Measurements from ENCODE around the gene TLK1. TPM values are rescaled to one million over a fixed set of nuclear protein-coding genes. Genes with fewer than 3 reads are reported as not detected.

Gene TLK1
- total and polyA plus RNA-seq, 9 of the 15 experiments (the other 6 are each of a cell fraction or from before 2014, with no cell fraction given) = 20.2 to 101 (median 40.5) TPM

GRCh38 chr2:170975127-170975942 is 185.4 kb downstream of the TLK1 start:
- no peak for ATAC-seq
- H3K4me3 ChIP-seq = no peak overlapping the region
- no peak for FAIRE-seq
- no peaks in the 10 kb centered on the region for H4K20me1 ChIP-seq (replicated peaks; ENCODE audit: control insufficient read depth, insufficient read depth, low read length)
- no peaks in the 10 kb centered on the region for H3K36me3 ChIP-seq (ENCODE audit: control insufficient read depth, insufficient read depth, low read length)
- no peaks in the 10 kb centered on the region for H3K27me3 ChIP-seq (ENCODE audit: control insufficient read depth in 2 of 2, insufficient read depth in 2 of 2, low read length in 2 of 2)
- no TSS peak for BruUV-seq (replicated peaks)
- DNase-seq (ENCODE audit: extremely low read depth in 1 of 4, low spot score in 3 of 4) = no peak
- no peak overlapping the region for H3K27ac ChIP-seq (ENCODE audit: extremely low read depth, low read depth, low read length)
- ChIA-PET CTCF (ENCODE audit: low intra/inter-chr PET ratio) (interaction anchor here (0.8 kb wide), 1 partner anchor 270 kb away, joined by 3 read pairs; no protein-coding TSS in a partner anchor), POLR2A (interaction anchor here (0.7 to 0.9 kb wide), 2 partner anchors 10 to 15 kb away, joined by 4 read pairs; no protein-coding TSS in a partner anchor)
- H3K79me2 ChIP-seq (ENCODE audit: control insufficient read depth, insufficient read depth, low read length) = no peaks in the 10 kb centered on the region
- 57% methylated on average over 17 of the region's 17 CpGs for WGBS (ENCODE audit: insufficient coverage, low coverage, missing lambda C conversion rate)
- peak overlapping the region in 1 of 2 experiments; percentile 0; a peak in 1 of 4 replicates for H3K9ac ChIP-seq (ENCODE audit: insufficient read depth in 1 of 2, low read depth in 2 of 2, low read length in 2 of 2)
- H3K4me2 ChIP-seq (ENCODE audit: insufficient read depth, low read length) = no peak overlapping the region
- H3K9me1 ChIP-seq (ENCODE audit: control insufficient read depth, insufficient read depth, low read length) = no peaks in the 10 kb centered on the region
- peaks cover 12 to 20% of the 10 kb centered on the region in 2 experiments; a peak in 4 of 5 replicates for H3K4me1 ChIP-seq (replicated peaks in 1 of 2; ENCODE audit: control insufficient read depth in 2 of 2, insufficient read depth in 2 of 2, low read length in 2 of 2)
- intact Hi-C loops (cut with micrococcal nuclease) = loop anchor here (10.0 kb wide), 2 partner anchors 549 to 1139 kb away; partner anchors contain the start of gene CYBRD1
- H3K9me3 ChIP-seq (replicated peaks; ENCODE audit: control insufficient read depth, insufficient read depth, low read depth, low read length) = no peaks in the 10 kb centered on the region
- TF ChIP-seq MEIS2 (IDR thresholded peaks at IDR 0.05; ENCODE audit: partially characterized antibody) (no peak), HMGN3 (IDR thresholded peaks at IDR 0.05; ENCODE audit: borderline replicate concordance, extremely low read depth, insufficient read length, low read depth, low read length) (no peak)
- TF ChIP-seq, protein P1, sequence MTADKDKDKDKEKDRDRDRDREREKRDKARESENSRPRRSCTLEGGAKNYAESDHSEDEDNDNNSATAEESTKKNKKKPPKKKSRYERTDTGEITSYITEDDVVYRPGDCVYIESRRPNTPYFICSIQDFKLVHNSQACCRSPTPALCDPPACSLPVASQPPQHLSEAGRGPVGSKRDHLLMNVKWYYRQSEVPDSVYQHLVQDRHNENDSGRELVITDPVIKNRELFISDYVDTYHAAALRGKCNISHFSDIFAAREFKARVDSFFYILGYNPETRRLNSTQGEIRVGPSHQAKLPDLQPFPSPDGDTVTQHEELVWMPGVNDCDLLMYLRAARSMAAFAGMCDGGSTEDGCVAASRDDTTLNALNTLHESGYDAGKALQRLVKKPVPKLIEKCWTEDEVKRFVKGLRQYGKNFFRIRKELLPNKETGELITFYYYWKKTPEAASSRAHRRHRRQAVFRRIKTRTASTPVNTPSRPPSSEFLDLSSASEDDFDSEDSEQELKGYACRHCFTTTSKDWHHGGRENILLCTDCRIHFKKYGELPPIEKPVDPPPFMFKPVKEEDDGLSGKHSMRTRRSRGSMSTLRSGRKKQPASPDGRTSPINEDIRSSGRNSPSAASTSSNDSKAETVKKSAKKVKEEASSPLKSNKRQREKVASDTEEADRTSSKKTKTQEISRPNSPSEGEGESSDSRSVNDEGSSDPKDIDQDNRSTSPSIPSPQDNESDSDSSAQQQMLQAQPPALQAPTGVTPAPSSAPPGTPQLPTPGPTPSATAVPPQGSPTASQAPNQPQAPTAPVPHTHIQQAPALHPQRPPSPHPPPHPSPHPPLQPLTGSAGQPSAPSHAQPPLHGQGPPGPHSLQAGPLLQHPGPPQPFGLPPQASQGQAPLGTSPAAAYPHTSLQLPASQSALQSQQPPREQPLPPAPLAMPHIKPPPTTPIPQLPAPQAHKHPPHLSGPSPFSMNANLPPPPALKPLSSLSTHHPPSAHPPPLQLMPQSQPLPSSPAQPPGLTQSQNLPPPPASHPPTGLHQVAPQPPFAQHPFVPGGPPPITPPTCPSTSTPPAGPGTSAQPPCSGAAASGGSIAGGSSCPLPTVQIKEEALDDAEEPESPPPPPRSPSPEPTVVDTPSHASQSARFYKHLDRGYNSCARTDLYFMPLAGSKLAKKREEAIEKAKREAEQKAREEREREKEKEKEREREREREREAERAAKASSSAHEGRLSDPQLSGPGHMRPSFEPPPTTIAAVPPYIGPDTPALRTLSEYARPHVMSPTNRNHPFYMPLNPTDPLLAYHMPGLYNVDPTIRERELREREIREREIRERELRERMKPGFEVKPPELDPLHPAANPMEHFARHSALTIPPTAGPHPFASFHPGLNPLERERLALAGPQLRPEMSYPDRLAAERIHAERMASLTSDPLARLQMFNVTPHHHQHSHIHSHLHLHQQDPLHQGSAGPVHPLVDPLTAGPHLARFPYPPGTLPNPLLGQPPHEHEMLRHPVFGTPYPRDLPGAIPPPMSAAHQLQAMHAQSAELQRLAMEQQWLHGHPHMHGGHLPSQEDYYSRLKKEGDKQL (CRISPR knock-in tag; IDR thresholded peaks at IDR 0.05; ENCODE audit: borderline replicate concordance) = no peak
- in situ Hi-C loops (cut with MboI) = no loop called here
- no peak overlapping the region for H2AFZ ChIP-seq (ENCODE audit: low read depth, low read length)

Measured in K562 (cell line).